K562 (cell line): ENCODE results near the gene MATCAP1. TPM values are rescaled to one million over a fixed set of nuclear protein-coding genes. Genes with fewer than 3 reads are reported as not detected.

ENCODE experiments used
- FOXK1 ChIP-seq: sonication (generic); formaldehyde crosslinking; IDR thresholded peaks from 2 replicates; pipeline ENCODE4 v1.8.0; 2022; ENCODE audit warnings: missing genetic modification reagents, mild to moderate bottlenecking, borderline replicate concordance
- GTF2A2 ChIP-seq: IDR thresholded peaks from 2 replicates; pipeline ENCODE4 v1.6.1; 2016; ENCODE audit warnings: mild to moderate bottlenecking, missing genetic modification characterization, missing compliant biosample characterization
- HCFC1 ChIP-seq: IDR thresholded peaks from 2 replicates; pipeline ENCODE4 v1.6.1; 2012; ENCODE audit warnings: low read depth, low read length, improper control_type of control experiment
- IRF2 ChIP-seq: sonication (generic); formaldehyde crosslinking; IDR thresholded peaks from 2 replicates; pipeline ENCODE4 v1.8.1; 2022; ENCODE audit warnings: mild to moderate bottlenecking, missing genetic modification reagents
- JUNB ChIP-seq: fragments of 450-650 bp; formaldehyde crosslinking; conservative IDR thresholded peaks from 2 replicates; pipeline ENCODE4 v1.4.0; 2020; ENCODE audit warnings: mild to moderate bottlenecking
- NR2C1 ChIP-seq, 2 experiments: fragments of 450-650 bp; IDR thresholded peaks; 2 replicates each; pipeline ENCODE4 v1.6.1; 2017; ENCODE audit warnings: mild to moderate bottlenecking in 2 of 2, antibody characterized with exemption in 1 of 2, inconsistent platforms in 1 of 2, missing compliant biosample characterization in 1 of 2, missing genetic modification characterization in 1 of 2
- POLR2A ChIP-seq: fragments of 450-650 bp; conservative IDR thresholded peaks from 2 replicates; pipeline ENCODE4 v1.6.1; 2016
- PREB ChIP-seq: sonication (generic); formaldehyde crosslinking; IDR thresholded peaks from 2 replicates; pipeline ENCODE4 v1.8.1; 2023; ENCODE audit warnings: mild to moderate bottlenecking, missing genetic modification reagents
- RERE ChIP-seq: sonication (generic); formaldehyde crosslinking; IDR thresholded peaks from 2 replicates; pipeline ENCODE4 v1.8.0; 2023; ENCODE audit warnings: missing genetic modification reagents, mild to moderate bottlenecking, borderline replicate concordance
- ZBTB40 ChIP-seq, 2 experiments: fragments of 450-650 bp in 1 of 2; sonication (generic) in 1 of 2; formaldehyde crosslinking in 1 of 2; IDR thresholded peaks; 2 replicates each; pipeline versions ENCODE4 v1.7.1 to v1.9.0; 2016 to 2022; ENCODE audit warnings: inconsistent platforms in 1 of 2, mild to moderate bottlenecking in 1 of 2, missing genetic modification reagents in 1 of 2
- ZNF146 ChIP-seq: IDR thresholded peaks from one replicate; pipeline ENCODE4 v1.6.1; 2018; ENCODE audit warnings: missing compliant biosample characterization; ENCODE audit not compliant: unreplicated experiment
- polyA plus RNA-seq, 8 experiments: library from polyadenylated mRNA; depleted of rRNA in 4 of 8; stranded (reverse) in 5 of 8; unstranded in 3 of 8; fragments of >200 nt; fragmentation: Nextera tagmentation in 2 of 8; fragmentation: Illumina TruSeq in 1 of 8; extraction: Ambion mirVana in 2 of 8; extraction: Trizol in 1 of 8; gene quantifications; 2 replicates each; pipeline versions ENCODE4 v1.2.1 to v1.2.3, GENCODE V29; 2011 to 2014; ENCODE audit warnings: inconsistent platforms in 1 of 8, missing spikeins in 1 of 8
- total RNA-seq, 7 experiments: library from RNA; depleted of rRNA in 6 of 7; stranded (reverse); fragments of >200 nt in 6 of 7; fragmentation: Illumina TruSeq in 2 of 7; extraction: Trizol in 2 of 7; gene quantifications; 2 replicates each; pipeline versions ENCODE4 v1.2.1 to v1.2.3, GENCODE V29; 2011 to 2021; ENCODE audit warnings: low replicate concordance in 1 of 7

Gene MATCAP1
- total and polyA plus RNA-seq, 9 of the 15 experiments (the other 6 are each of a cell fraction or from before 2014, with no cell fraction given) = 3.4 to 20.5 (median 10.3) TPM

- TF ChIP-seq ZBTB40 (IDR thresholded peaks at IDR 0.05) (no peak), ZBTB40 (CRISPR knock-in tag; IDR thresholded peaks at IDR 0.05) (no peak), HCFC1 (no peak), RERE (CRISPR knock-in tag) (no peak), PREB (CRISPR knock-in tag) (no peak), FOXK1 (CRISPR knock-in tag) (no peak), JUNB (CRISPR knock-in tag) (no peak), NR2C1 (IDR thresholded peaks at IDR 0.05) (no peak), NR2C1 (tag; IDR thresholded peaks at IDR 0.05) (no peak), POLR2A (no peak), ZNF146 (no peak), GTF2A2 (tag) (no peak), IRF2 (CRISPR knock-in tag) (no peak)
Observed at GRCh38 chr16:67226295-67226803, 42.6 kb upstream of the MATCAP1 start (continued).
